MG63 (cell line): ENCODE measurements around the gene RBCK1. TPM values are rescaled to one million over a fixed set of nuclear protein-coding genes. Genes with fewer than 3 reads are reported as not detected.
"Not testable (repeated sequence)": the region's sequence is repeated elsewhere in the genome, so short reads cannot be mapped to it uniquely, and the experiment has no call there.

Source experiments
- DNase-seq: peaks from one replicate; pipeline ENCODE4 v3.0.0-alpha.2; 2020
- H3K27me3 ChIP-seq: fragments of 250-450 bp; sonication (Bioruptor Pico); 2 replicates; pipeline ENCODE4 v1.5.1; 2020; ENCODE audit warnings: mild to moderate bottlenecking, moderate library complexity
- H3K36me3 ChIP-seq: fragments of 250-450 bp; sonication (Bioruptor Pico); 2 replicates; pipeline ENCODE4 v1.5.1; 2020; ENCODE audit warnings: mild to moderate bottlenecking, moderate library complexity
- H3K4me3 ChIP-seq: fragments of 250-450 bp; sonication (Bioruptor Pico); 2 replicates; pipeline ENCODE4 v1.5.1; 2020; ENCODE audit warnings: mild to moderate bottlenecking, moderate library complexity
- H3K9me3 ChIP-seq: fragments of 250-450 bp; sonication (Bioruptor Pico); 2 replicates; pipeline ENCODE4 v1.5.1; 2020; ENCODE audit warnings: mild to moderate bottlenecking, moderate library complexity
- total RNA-seq: library from RNA; depleted of rRNA; stranded (reverse); fragments of >200 nt; shearing (Covaris generic); gene quantifications from 2 replicates; pipeline ENCODE4 v1.2.3, GENCODE V29; 2014; ENCODE audit warnings: low replicate concordance

The RBCK1 gene
- total RNA-seq, 1 experiment from 2014 or later, result 68.7 TPM

GRCh38 chr20:388034-388994 is 19.8 kb upstream of the RBCK1 start:
- Histone ChIP-seq H3K9me3 (no peaks in the 10 kb centered on the region), H3K4me3 (no peak overlapping the region), H3K36me3 (no peaks in the 10 kb centered on the region), H3K27me3 (no peaks in the 10 kb centered on the region)
- no peak for DNase-seq

- DNase-seq, result no peak
- H3K27me3 ChIP-seq, result no peaks in the 10 kb centered on the region
- no peaks in the 10 kb centered on the region for H3K36me3 ChIP-seq
Observed at GRCh38 chr20:389220-389619, 18.9 kb upstream of the RBCK1 start.

GRCh38 chr20:391041-391711 is 16.9 kb upstream of the RBCK1 start:
- no peak for DNase-seq
- H3K36me3 ChIP-seq, result no peaks in the 10 kb centered on the region
- H3K9me3 ChIP-seq, result no peaks in the 10 kb centered on the region
- H3K4me3 ChIP-seq, result no peak overlapping the region
- no peaks in the 10 kb centered on the region for H3K27me3 ChIP-seq

More at GRCh38 chr20:389220-389619, 18.9 kb upstream of the RBCK1 start:
- Histone ChIP-seq H3K9me3 (no peaks in the 10 kb centered on the region), H3K4me3 (no peak overlapping the region)

- H3K4me3 ChIP-seq, DNase-seq, H3K36me3 ChIP-seq, H3K27me3 ChIP-seq, H3K9me3 ChIP-seq: not testable (repeated sequence)
Observed at GRCh38 chr20:393296-393695, 14.8 kb upstream of the RBCK1 start.

- Histone ChIP-seq H3K27me3 (no peaks in the 10 kb centered on the region), H3K4me3 (no peak overlapping the region), H3K9me3 (no peaks in the 10 kb centered on the region), H3K36me3 (no peaks in the 10 kb centered on the region)
- no peak for DNase-seq
Observed at GRCh38 chr20:396252-396618, 11.9 kb upstream of the RBCK1 start.

- no peaks in the 10 kb centered on the region for H3K36me3 ChIP-seq
- no peaks in the 10 kb centered on the region for H3K27me3 ChIP-seq
Observed at GRCh38 chr20:396619-397431, 11.3 kb upstream of the RBCK1 start.

GRCh38 chr20:397432-398237 is 10.5 kb upstream of the RBCK1 start:
- H3K27me3 ChIP-seq, result no peaks in the 10 kb centered on the region
- no peaks in the 10 kb centered on the region for H3K36me3 ChIP-seq
- no peaks in the 10 kb centered on the region for H3K9me3 ChIP-seq
- H3K4me3 ChIP-seq, result no peak overlapping the region
- no peak for DNase-seq

More at GRCh38 chr20:396619-397431, 11.3 kb upstream of the RBCK1 start:
- Histone ChIP-seq H3K9me3 (no peaks in the 10 kb centered on the region), H3K4me3 (no peak overlapping the region)
- no peak for DNase-seq

- H3K9me3 ChIP-seq, result no peaks in the 10 kb centered on the region
Observed at GRCh38 chr20:399182-399707, 8.9 kb upstream of the RBCK1 start.

GRCh38 chr20:400128-400453 is 8.0 kb upstream of the RBCK1 start:
- DNase-seq, result no peak

More at GRCh38 chr20:399182-399707, 8.9 kb upstream of the RBCK1 start:
- Histone ChIP-seq H3K36me3 (no peaks in the 10 kb centered on the region), H3K4me3 (no peak overlapping the region), H3K27me3 (no peaks in the 10 kb centered on the region)
- DNase-seq, result no peak

GRCh38 chr20:400454-401275 is 7.4 kb upstream of the RBCK1 start:
- no peaks in the 10 kb centered on the region for H3K9me3 ChIP-seq
- H3K4me3 ChIP-seq, result no peak overlapping the region
- no peaks in the 10 kb centered on the region for H3K27me3 ChIP-seq
- no peak for DNase-seq
- no peaks in the 10 kb centered on the region for H3K36me3 ChIP-seq

More at GRCh38 chr20:400128-400453, 8.0 kb upstream of the RBCK1 start:
- Histone ChIP-seq H3K4me3 (no peak overlapping the region), H3K36me3 (no peaks in the 10 kb centered on the region), H3K27me3 (no peaks in the 10 kb centered on the region), H3K9me3 (no peaks in the 10 kb centered on the region)

GRCh38 chr20:401682-402495 is 6.2 kb upstream of the RBCK1 start:
- Histone ChIP-seq H3K9me3 (no peaks in the 10 kb centered on the region), H3K27me3 (no peaks in the 10 kb centered on the region), H3K36me3 (no peaks in the 10 kb centered on the region), H3K4me3 (no peak overlapping the region)
- no peak for DNase-seq

GRCh38 chr20:402496-402885 is 5.6 kb upstream of the RBCK1 start:
- Histone ChIP-seq H3K4me3 (no peak overlapping the region), H3K9me3 (no peaks in the 10 kb centered on the region), H3K27me3 (no peaks in the 10 kb centered on the region), H3K36me3 (no peaks in the 10 kb centered on the region)
- DNase-seq, result no peak

GRCh38 chr20:402898-403581 is 5.1 kb upstream of the RBCK1 start:
- H3K9me3 ChIP-seq, result no peaks in the 10 kb centered on the region
- DNase-seq, result no peak
- no peaks in the 10 kb centered on the region for H3K36me3 ChIP-seq
- no peaks in the 10 kb centered on the region for H3K27me3 ChIP-seq
- no peak overlapping the region for H3K4me3 ChIP-seq

GRCh38 chr20:403582-403957 is 4.5 kb upstream of the RBCK1 start:
- H3K36me3 ChIP-seq, result peaks cover 4% of the 10 kb centered on the region; the same call in 1 of the 2 replicates
- H3K4me3 ChIP-seq, result no peak overlapping the region
- H3K27me3 ChIP-seq, result no peaks in the 10 kb centered on the region
- no peaks in the 10 kb centered on the region for H3K9me3 ChIP-seq
- DNase-seq, result no peak
